GM12875 (cell line): ENCODE data around the gene RSPO4.

Experiments used
- H3K4me3 ChIP-seq: one replicate; pipeline ENCODE4 v1.5.1; 2011; ENCODE audit warnings: low read depth, low read length, control low read depth
- TF ChIP-seq, protein P1 (sequence below): IDR thresholded peaks from 2 replicates; pipeline ENCODE4 v1.5.1; 2011; ENCODE audit warnings: low read depth, mild to moderate bottlenecking, control low read depth, inconsistent platforms, low read length, moderate library complexity, borderline replicate concordance; ENCODE audit not compliant: insufficient read depth

Gene RSPO4

DNA sequence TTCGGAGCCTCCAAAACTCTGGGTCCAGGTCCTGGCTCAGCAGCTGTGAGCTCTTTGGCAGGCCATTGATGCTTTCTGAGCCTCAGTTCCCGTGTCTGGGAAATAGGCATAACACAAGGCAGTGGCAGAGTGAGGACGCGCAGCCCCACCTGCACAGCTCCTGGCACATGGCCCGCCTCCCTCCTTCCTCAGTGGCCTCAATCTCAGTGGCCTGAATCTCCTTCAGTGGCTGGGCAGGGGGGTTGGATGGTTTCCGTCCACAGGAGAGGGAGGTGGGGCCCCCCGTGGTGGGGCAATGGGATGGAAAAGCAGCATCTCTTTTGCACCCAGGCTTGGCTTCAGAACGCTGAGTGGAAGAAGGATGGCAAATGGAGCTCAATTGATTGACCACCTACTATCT is 5.1 kb downstream of the RSPO4 start:
- no peak overlapping the region for H3K4me3 ChIP-seq
- TF ChIP-seq, protein P1, sequence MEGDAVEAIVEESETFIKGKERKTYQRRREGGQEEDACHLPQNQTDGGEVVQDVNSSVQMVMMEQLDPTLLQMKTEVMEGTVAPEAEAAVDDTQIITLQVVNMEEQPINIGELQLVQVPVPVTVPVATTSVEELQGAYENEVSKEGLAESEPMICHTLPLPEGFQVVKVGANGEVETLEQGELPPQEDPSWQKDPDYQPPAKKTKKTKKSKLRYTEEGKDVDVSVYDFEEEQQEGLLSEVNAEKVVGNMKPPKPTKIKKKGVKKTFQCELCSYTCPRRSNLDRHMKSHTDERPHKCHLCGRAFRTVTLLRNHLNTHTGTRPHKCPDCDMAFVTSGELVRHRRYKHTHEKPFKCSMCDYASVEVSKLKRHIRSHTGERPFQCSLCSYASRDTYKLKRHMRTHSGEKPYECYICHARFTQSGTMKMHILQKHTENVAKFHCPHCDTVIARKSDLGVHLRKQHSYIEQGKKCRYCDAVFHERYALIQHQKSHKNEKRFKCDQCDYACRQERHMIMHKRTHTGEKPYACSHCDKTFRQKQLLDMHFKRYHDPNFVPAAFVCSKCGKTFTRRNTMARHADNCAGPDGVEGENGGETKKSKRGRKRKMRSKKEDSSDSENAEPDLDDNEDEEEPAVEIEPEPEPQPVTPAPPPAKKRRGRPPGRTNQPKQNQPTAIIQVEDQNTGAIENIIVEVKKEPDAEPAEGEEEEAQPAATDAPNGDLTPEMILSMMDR: no peak

DNA sequence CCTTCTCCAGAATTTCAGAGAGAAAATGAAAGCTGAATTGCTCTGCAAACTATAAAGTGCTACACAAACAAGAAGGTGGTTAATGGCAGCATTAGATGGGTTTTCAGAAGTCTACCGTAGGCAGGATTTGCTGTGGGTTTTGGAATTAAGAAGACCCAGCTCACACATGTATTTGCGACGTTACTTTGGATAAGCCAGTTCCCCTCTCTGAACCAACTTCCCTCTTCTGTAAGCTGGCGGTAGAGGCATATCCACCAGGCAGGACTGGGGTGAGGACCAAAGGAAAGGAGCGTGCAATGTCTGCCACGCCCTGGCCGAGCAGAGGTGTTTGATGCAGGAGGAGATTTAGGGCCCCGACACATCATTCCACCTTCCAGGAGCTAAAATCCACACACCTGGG is 6.9 kb downstream of the RSPO4 start:
- no peak overlapping the region for H3K4me3 ChIP-seq
- TF ChIP-seq, protein P1: no peak

DNA sequence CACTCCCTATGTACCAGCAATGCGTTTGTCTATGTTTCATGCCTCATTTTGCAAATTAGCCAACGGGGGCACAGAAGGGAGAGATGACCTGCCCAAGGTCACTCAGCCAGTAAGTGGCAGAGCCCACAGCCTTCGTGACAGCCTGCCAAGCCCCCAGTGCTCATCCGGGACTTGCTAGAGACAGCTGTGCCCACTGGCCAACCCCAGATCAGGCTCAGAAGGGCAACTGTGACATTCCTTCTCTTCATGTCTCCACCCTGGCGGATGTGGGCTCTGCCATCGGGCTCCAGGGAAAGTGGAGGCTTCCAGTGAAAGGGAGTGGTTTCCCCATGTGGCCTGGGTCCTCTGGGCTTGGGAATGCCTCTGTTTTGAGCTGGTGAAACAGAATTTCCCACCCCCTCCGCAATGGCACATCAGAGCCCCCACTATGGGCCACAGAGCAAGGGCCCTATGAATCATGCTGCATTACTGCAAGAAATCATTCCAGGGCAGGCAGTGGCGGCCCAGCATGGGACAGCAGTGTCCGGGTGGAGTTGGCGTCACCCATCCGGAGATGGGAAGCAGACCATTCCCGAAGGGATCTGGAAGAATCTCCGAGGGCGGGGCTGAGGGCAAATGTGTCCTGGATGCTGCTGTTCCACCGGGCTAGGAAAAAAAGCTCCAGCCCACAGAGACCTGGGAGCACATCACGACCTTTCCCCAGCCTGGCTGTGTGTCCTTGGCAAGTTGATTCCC is 9.1 kb downstream of the RSPO4 start:
- TF ChIP-seq, protein P1: no peak
- no peak overlapping the region for H3K4me3 ChIP-seq

DNA sequence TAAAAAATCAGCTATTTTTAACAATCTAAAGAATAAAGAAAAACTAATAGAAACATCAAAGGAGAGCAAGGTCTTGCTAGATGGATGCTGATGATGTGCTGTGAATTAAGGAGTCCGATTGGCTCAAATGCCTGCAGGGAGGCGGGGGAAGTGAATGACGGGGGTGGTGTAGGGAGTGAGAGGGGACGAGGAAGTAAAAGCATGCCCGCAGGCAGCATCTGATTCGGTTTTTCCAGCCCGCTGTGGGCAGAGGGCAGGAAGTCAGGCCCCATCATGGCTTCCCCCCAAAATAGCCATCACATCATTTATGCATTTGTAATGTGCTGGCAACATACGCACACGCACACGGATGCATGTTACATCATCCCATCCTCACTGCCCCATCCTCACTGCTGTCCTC is 10.3 kb downstream of the RSPO4 start:
- H3K4me3 ChIP-seq: no peak overlapping the region
- TF ChIP-seq, protein P1: no peak

DNA sequence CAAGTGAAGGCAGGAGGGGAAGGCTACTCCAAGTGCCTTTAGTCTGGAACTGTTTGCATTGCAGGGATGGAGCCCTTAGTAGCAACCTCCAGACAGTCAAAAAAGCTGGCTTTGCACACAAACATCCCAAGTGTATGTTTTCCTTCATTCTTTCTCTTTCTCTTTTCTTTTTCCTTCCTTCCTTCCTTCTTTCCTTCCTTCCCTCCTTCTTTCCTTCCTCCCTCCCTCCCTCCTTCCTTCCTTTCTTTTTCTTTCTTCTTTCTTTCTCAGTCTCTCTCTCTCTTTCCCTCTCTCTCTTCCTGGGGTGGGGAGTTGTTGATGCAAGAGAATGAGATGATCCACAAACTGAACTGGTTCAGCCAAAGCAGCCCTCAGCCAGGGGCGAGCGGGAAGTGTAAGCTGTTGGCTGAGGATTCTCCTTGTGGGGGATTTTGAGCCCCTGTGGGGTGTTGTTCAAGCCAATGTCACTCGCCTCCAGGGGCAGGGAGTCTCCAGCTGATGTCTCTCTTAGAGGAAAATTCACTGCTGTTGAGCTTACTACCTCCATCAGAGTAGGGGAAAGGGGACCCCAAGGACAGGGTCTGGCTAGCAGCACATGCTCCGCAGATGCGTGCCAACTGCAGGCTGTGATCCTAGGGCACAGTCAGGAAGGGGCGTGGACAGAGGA is 11.7 kb downstream of the RSPO4 start:
- no peak overlapping the region for H3K4me3 ChIP-seq
- TF ChIP-seq, protein P1: no peak

DNA sequence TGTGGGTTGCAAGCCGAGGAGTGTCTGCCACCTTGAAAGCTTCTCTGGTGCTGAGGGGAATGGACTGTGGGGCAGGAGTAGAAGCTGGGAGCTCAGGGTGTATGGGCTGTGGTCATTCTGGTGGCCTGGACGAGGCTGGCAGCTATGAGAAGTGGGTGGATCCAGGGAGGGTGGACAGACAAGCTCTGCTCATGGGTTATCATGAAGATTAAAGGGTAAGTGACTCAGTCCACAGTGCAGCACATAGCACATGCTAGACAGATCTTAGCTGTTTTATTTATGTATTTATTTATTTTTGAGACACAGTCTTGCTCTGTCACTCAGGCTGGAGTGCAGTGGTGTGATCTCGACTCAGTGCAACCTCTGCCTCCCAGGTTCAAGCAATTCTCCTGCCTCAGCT is 13.8 kb downstream of the RSPO4 start:
- TF ChIP-seq, protein P1: no peak
- no peak overlapping the region for H3K4me3 ChIP-seq

DNA sequence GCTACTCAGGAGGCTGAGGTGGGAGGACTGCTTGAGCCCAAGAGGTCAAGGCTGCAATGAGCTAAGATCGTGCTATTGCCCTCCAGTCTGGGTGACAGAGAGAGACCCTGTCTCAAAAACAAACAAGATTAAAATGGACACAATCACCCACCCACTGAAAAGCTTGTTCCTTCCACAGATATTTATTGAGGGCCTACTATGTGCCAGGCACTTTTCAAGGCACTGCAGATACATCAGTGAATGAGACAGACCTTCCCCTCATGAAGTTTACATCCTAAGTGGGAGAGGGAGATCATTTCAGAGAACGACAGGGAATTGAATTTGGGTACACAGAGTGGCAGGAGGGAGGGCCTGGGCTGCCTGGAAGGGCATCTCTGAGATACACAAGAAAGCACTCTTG is 14.4 kb downstream of the RSPO4 start:
- TF ChIP-seq, protein P1: no peak
- H3K4me3 ChIP-seq: no peak overlapping the region
